ENCODE results near the gene GINS2. TPM values are rescaled to one million over a fixed set of nuclear protein-coding genes. Genes with fewer than 3 reads are reported as not detected.

Gene GINS2
- total and polyA plus RNA-seq, 2 donors (not counting 1 experiment from before 2014, with no cell fraction given) = 1.8 to 5.5 TPM

- Histone ChIP-seq H3K27me3 (ENCODE audit: control insufficient read depth, insufficient read depth, low read length) (no peaks in the 10 kb centered on the region), H3K4me3 (replicated peaks in 1 of 4; ENCODE audit: control extremely low read depth in 1 of 4, insufficient read depth in 1 of 4, low read depth in 3 of 4, low read length in 4 of 4) (no peak overlapping the region)
These were observed 22.8 kb downstream of the GINS2 start for GRCh38 chr16:85665929-85666328.

GRCh38 chr16:85665373-85665740 is 23.4 kb downstream of the GINS2 start:
- DNase-seq (ENCODE audit: low read depth in 2 of 2) = no peak
- H3K9ac ChIP-seq (ENCODE audit: insufficient read depth, low read length) = no peak overlapping the region
- no peak for TF ChIP-seq CTCF (conservative IDR thresholded peaks at IDR 0.05 in 1 of 2, IDR thresholded peaks at IDR 0.05 in 1 of 2; ENCODE audit: low read depth in 1 of 2, low read length in 2 of 2)
- TF ChIP-seq EZH2 (IDR thresholded peaks at IDR 0.05; ENCODE audit: low read length, missing control alignments) = no peak
- no peaks in the 10 kb centered on the region for H3K4me1 ChIP-seq (ENCODE audit: control insufficient read depth, extremely low read depth, insufficient read depth, low read length)
- H3K4me2 ChIP-seq (ENCODE audit: extremely low read depth, insufficient read depth, low read length) = no peak overlapping the region
- H3K27ac ChIP-seq (ENCODE audit: insufficient read depth, low read length) = no peak overlapping the region
- no peaks in the 10 kb centered on the region for H4K20me1 ChIP-seq (ENCODE audit: control insufficient read depth, extremely low read depth, insufficient read depth, low read length)
- H3K36me3 ChIP-seq (ENCODE audit: control insufficient read depth, insufficient read depth, low read length) = peaks cover 29% of the 10 kb centered on the region
- H3K9me3 ChIP-seq (ENCODE audit: control insufficient read depth, insufficient read depth, low read depth, low read length) = no peaks in the 10 kb centered on the region
- H3K27me3 ChIP-seq (ENCODE audit: control insufficient read depth, insufficient read depth, low read length) = no peaks in the 10 kb centered on the region
- no peak overlapping the region for H3K4me3 ChIP-seq (replicated peaks in 1 of 4; ENCODE audit: control extremely low read depth in 1 of 4, insufficient read depth in 1 of 4, low read depth in 3 of 4, low read length in 4 of 4)
- no peaks in the 10 kb centered on the region for H3K79me2 ChIP-seq (ENCODE audit: control insufficient read depth, insufficient read depth, low read length)
- H2AFZ ChIP-seq (ENCODE audit: low read length) = no peak overlapping the region

More at GRCh38 chr16:85665929-85666328, 22.8 kb downstream of the GINS2 start:
- Histone ChIP-seq H2AFZ (ENCODE audit: low read length) (no peak overlapping the region), H3K79me2 (ENCODE audit: control insufficient read depth, insufficient read depth, low read length) (no peaks in the 10 kb centered on the region), H3K9me3 (ENCODE audit: control insufficient read depth, insufficient read depth, low read depth, low read length) (no peaks in the 10 kb centered on the region), H3K27ac (ENCODE audit: insufficient read depth, low read length) (no peak overlapping the region), H4K20me1 (ENCODE audit: control insufficient read depth, extremely low read depth, insufficient read depth, low read length) (no peaks in the 10 kb centered on the region), H3K9ac (ENCODE audit: insufficient read depth, low read length) (no peak overlapping the region), H3K4me1 (ENCODE audit: control insufficient read depth, extremely low read depth, insufficient read depth, low read length) (no peaks in the 10 kb centered on the region), H3K36me3 (ENCODE audit: control insufficient read depth, insufficient read depth, low read length) (peaks cover 29% of the 10 kb centered on the region), H3K4me2 (ENCODE audit: extremely low read depth, insufficient read depth, low read length) (no peak overlapping the region)
- DNase-seq (ENCODE audit: low read depth in 2 of 2) = no peak
- TF ChIP-seq EZH2 (IDR thresholded peaks at IDR 0.05; ENCODE audit: low read length, missing control alignments) (no peak), CTCF (conservative IDR thresholded peaks at IDR 0.05 in 1 of 2, IDR thresholded peaks at IDR 0.05 in 1 of 2; ENCODE audit: low read depth in 1 of 2, low read length in 2 of 2) (no peak)

GRCh38 chr16:85664580-85665372 is 24.0 kb downstream of the GINS2 start:
- Histone ChIP-seq H3K79me2 (ENCODE audit: control insufficient read depth, insufficient read depth, low read length) (no peaks in the 10 kb centered on the region), H3K9me3 (ENCODE audit: control insufficient read depth, insufficient read depth, low read depth, low read length) (no peaks in the 10 kb centered on the region), H4K20me1 (ENCODE audit: control insufficient read depth, extremely low read depth, insufficient read depth, low read length) (no peaks in the 10 kb centered on the region), H3K9ac (ENCODE audit: insufficient read depth, low read length) (no peak overlapping the region), H3K36me3 (ENCODE audit: control insufficient read depth, insufficient read depth, low read length) (peaks cover 29% of the 10 kb centered on the region), H3K4me3 (replicated peaks in 1 of 4; ENCODE audit: control extremely low read depth in 1 of 4, insufficient read depth in 1 of 4, low read depth in 3 of 4, low read length in 4 of 4) (no peak overlapping the region), H2AFZ (ENCODE audit: low read length) (no peak overlapping the region), H3K27ac (ENCODE audit: insufficient read depth, low read length) (no peak overlapping the region), H3K4me2 (ENCODE audit: extremely low read depth, insufficient read depth, low read length) (no peak overlapping the region), H3K4me1 (ENCODE audit: control insufficient read depth, extremely low read depth, insufficient read depth, low read length) (no peaks in the 10 kb centered on the region), H3K27me3 (ENCODE audit: control insufficient read depth, insufficient read depth, low read length) (no peaks in the 10 kb centered on the region)
- no peak for TF ChIP-seq EZH2 (IDR thresholded peaks at IDR 0.05; ENCODE audit: low read length, missing control alignments)
- TF ChIP-seq CTCF (conservative IDR thresholded peaks at IDR 0.05 in 1 of 2, IDR thresholded peaks at IDR 0.05 in 1 of 2; ENCODE audit: low read depth in 1 of 2, low read length in 2 of 2) = no peak
- DNase-seq (ENCODE audit: low read depth in 2 of 2) = no peak

Measured in fibroblast of lung (primary cell).